Keratinocyte (primary cell): ENCODE measurements around the gene OR10P1. TPM values are rescaled to one million over a fixed set of nuclear protein-coding genes. Genes with fewer than 3 reads are reported as not detected.

ENCODE experiments used
- DNase-seq: peaks from one replicate; pipeline ENCODE4 v3.0.0-alpha.2; 2011; ENCODE audit warnings: low read depth, missing footprints, low spot score
- FAIRE-seq: peaks from 2 replicates; lab custom pipeline; 2011; peaks lifted over from hg19 to GRCh38; lab: Jason Lieb, UNC
- H2AFZ ChIP-seq: 2 replicates; pipeline ENCODE4 v1.6.0; 2012; ENCODE audit warnings: low read length, control low read depth, inconsistent platforms; ENCODE audit not compliant: control insufficient read depth
- H3K27ac ChIP-seq: 2 replicates; pipeline ENCODE4 v1.5.1; 2011; ENCODE audit warnings: low read length; ENCODE audit not compliant: control insufficient read depth, insufficient read depth
- H3K27me3 ChIP-seq: 3 replicates; pipeline ENCODE4 v1.6.0; 2011; ENCODE audit warnings: low read length; ENCODE audit not compliant: control insufficient read depth, insufficient read depth; ENCODE audit errors: extremely low read depth
- H3K36me3 ChIP-seq, 2 experiments: 2 replicates in 1 of 2; 3 replicates in 1 of 2; pipeline ENCODE4 v1.5.1; 2011; ENCODE audit warnings: low read length in 2 of 2, mild to moderate bottlenecking in 1 of 2; ENCODE audit not compliant: control insufficient read depth in 2 of 2, insufficient read depth in 2 of 2; ENCODE audit errors: extremely low read depth in 1 of 2
- H3K4me1 ChIP-seq: 3 replicates; pipeline ENCODE4 v1.5.1; 2011; ENCODE audit warnings: low read length; ENCODE audit not compliant: control insufficient read depth, insufficient read depth; ENCODE audit errors: extremely low read depth
- H3K4me2 ChIP-seq: 3 replicates; pipeline ENCODE4 v1.6.0; 2011; ENCODE audit warnings: low read depth, low read length; ENCODE audit not compliant: control insufficient read depth, insufficient read depth; ENCODE audit errors: extremely low read depth
- H3K4me3 ChIP-seq, 3 experiments: fragments of 200-600 bp in 1 of 3; sonication (generic) in 1 of 3; 2 replicates in 2 of 3; 3 replicates in 1 of 3; pipeline ENCODE4 v1.5.1; 2011 to 2016; ENCODE audit warnings: low read length in 3 of 3, mild to moderate bottlenecking in 3 of 3, control low read depth in 2 of 3, inconsistent platforms in 1 of 3, low read depth in 1 of 3, mixed read lengths in 1 of 3, mixed run types in 1 of 3, moderate library complexity in 1 of 3; ENCODE audit not compliant: control insufficient read depth in 2 of 3, insufficient read depth in 2 of 3; ENCODE audit errors: extremely low read depth in 1 of 3
- H3K79me2 ChIP-seq: 2 replicates; pipeline ENCODE4 v1.6.0; 2012; ENCODE audit warnings: low read length; ENCODE audit not compliant: control insufficient read depth, insufficient read depth
- H3K9ac ChIP-seq: 3 replicates; pipeline ENCODE4 v1.6.0; 2011; ENCODE audit warnings: low read length; ENCODE audit not compliant: control insufficient read depth, insufficient read depth; ENCODE audit errors: extremely low read depth
- H3K9me1 ChIP-seq: 3 replicates; pipeline ENCODE4 v1.6.0; 2011; ENCODE audit warnings: low read length; ENCODE audit not compliant: control insufficient read depth, insufficient read depth; ENCODE audit errors: extremely low read depth
- H3K9me3 ChIP-seq: 2 replicates; pipeline ENCODE4 v1.5.1; 2012; ENCODE audit warnings: low read depth, low read length; ENCODE audit not compliant: control insufficient read depth
- H4K20me1 ChIP-seq: 3 replicates; pipeline ENCODE4 v1.6.0; 2011; ENCODE audit warnings: low read length; ENCODE audit not compliant: control insufficient read depth, insufficient read depth; ENCODE audit errors: extremely low read depth
- EZH2 ChIP-seq: IDR thresholded peaks from one replicate; pipeline ENCODE4 v1.6.1; 2012; ENCODE audit warnings: inconsistent platforms, mild to moderate bottlenecking, low read length, moderate library complexity
- dilution Hi-C: fragments of 300-500 bp; cut with MboI; formaldehyde crosslinking; loops from one replicate; pipeline ENCODE4 v1.7.0; 2020; ENCODE audit warnings: low sequenced_read_pairs; ENCODE audit not compliant: extremely low pct_ligation_motif_present
- polyA plus RNA-seq, 5 experiments: library from polyadenylated mRNA; depleted of rRNA in 3 of 5; stranded (reverse) in 3 of 5; stranded (forward) in 1 of 5; unstranded in 1 of 5; fragments of >200 nt; gene quantifications; 1 replicate in 1 of 5; 2 replicates in 3 of 5; 3 replicates in 1 of 5; pipeline versions ENCODE4 v1.2.1 to v1.2.3, GENCODE V29; 2011 to 2012; ENCODE audit warnings: missing spikeins in 2 of 5, low read depth in 1 of 5, low replicate concordance in 1 of 5
- TF ChIP-seq, protein P1 (sequence below), 3 experiments: IDR thresholded peaks in 1 of 3; conservative IDR thresholded peaks in 1 of 3; optimal IDR thresholded peaks in 1 of 3; 2 replicates in 2 of 3; 3 replicates in 1 of 3; pipeline versions ENCODE3 to v1.5.1; 2011; ENCODE audit warnings: low read length in 3 of 3, mild to moderate bottlenecking in 3 of 3, moderate library complexity in 2 of 3, control low read depth in 1 of 3, inconsistent platforms in 1 of 3; ENCODE audit not compliant: insufficient read depth in 2 of 3; ENCODE audit errors: extremely low read depth in 1 of 3

OR10P1 gene
- polyA plus RNA-seq, 1 donor (not counting 4 experiments of a cell fraction or from before 2014, with no cell fraction given), result not detected

DNA sequence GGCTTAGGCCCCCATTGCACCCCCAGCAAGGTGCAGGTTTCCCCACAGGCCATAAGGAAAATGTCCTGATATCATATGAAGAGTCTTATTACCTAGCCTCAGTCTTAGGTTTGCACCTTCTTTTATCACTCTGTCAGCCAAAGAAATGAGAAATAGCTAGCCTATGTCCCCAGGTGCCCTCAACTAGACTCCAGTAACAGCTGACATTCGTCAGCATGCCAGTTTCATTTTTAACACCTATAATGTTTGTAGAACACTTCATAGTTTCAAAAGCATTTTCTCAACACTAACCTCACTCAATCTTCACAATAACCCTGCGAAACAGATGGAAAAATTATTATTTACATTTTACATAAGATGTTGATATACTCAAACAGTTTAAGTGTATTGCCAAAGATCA, 24.0 kb upstream of the OR10P1 start:
- Histone ChIP-seq H2AFZ (no peak overlapping the region), H3K4me3 (no peak overlapping the region), H3K4me1 (peaks cover 5% of the 10 kb centered on the region), H3K9ac (no peak overlapping the region), H3K36me3 (no peaks in the 10 kb centered on the region), H3K27ac (no peak overlapping the region), H3K9me3 (no peaks in the 10 kb centered on the region), H3K27me3 (no peaks in the 10 kb centered on the region), H3K9me1 (no peaks in the 10 kb centered on the region), H3K79me2 (no peaks in the 10 kb centered on the region), H4K20me1 (no peaks in the 10 kb centered on the region), H3K4me2 (no peak overlapping the region)
- TF ChIP-seq, protein P1, sequence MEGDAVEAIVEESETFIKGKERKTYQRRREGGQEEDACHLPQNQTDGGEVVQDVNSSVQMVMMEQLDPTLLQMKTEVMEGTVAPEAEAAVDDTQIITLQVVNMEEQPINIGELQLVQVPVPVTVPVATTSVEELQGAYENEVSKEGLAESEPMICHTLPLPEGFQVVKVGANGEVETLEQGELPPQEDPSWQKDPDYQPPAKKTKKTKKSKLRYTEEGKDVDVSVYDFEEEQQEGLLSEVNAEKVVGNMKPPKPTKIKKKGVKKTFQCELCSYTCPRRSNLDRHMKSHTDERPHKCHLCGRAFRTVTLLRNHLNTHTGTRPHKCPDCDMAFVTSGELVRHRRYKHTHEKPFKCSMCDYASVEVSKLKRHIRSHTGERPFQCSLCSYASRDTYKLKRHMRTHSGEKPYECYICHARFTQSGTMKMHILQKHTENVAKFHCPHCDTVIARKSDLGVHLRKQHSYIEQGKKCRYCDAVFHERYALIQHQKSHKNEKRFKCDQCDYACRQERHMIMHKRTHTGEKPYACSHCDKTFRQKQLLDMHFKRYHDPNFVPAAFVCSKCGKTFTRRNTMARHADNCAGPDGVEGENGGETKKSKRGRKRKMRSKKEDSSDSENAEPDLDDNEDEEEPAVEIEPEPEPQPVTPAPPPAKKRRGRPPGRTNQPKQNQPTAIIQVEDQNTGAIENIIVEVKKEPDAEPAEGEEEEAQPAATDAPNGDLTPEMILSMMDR (optimal IDR thresholded peaks at IDR 0.05 in 1 of 3, IDR thresholded peaks at IDR 0.05 in 1 of 3, conservative IDR thresholded peaks at IDR 0.05 in 1 of 3; ENCODE audit: extremely low read depth in 1 of 3, insufficient read depth in 2 of 3, low read length in 3 of 3), result no peak
- TF ChIP-seq EZH2, result no peak
- DNase-seq (no peak), FAIRE-seq (no peak)
- dilution Hi-C loops, result no loop called here

DNA sequence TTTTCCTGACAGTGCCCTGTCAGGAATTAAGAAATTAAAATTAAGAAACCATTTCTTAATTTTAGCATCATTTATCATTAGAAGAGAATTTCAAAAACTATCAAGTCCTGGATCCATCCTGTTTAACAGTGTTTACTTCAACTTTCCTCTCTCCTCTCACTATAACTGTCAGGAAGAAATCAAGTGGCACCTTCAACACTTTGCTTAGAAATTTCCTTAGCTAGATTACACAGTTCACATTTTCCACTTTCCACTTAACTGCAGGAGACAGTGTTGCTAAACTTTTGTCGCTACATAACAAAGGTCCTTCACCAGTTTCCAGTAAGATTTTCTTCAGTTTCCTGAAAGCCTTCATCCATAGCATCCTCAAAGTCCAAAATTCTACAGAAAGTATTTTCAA, 21.9 kb upstream of the OR10P1 start:
- no peaks in the 10 kb centered on the region for H3K9me1 ChIP-seq
- H3K36me3 ChIP-seq, result no peaks in the 10 kb centered on the region
- H3K27ac ChIP-seq, result no peak overlapping the region
- DNase-seq (no peak), FAIRE-seq (no peak)
- dilution Hi-C loops, result no loop called here
- H3K27me3 ChIP-seq, result no peaks in the 10 kb centered on the region
- H4K20me1 ChIP-seq, result no peaks in the 10 kb centered on the region
- H3K9me3 ChIP-seq, result no peaks in the 10 kb centered on the region
- no peak overlapping the region for H3K4me3 ChIP-seq
- TF ChIP-seq EZH2, result no peak
- TF ChIP-seq, protein P1 (optimal IDR thresholded peaks at IDR 0.05 in 1 of 3, IDR thresholded peaks at IDR 0.05 in 1 of 3, conservative IDR thresholded peaks at IDR 0.05 in 1 of 3; ENCODE audit: extremely low read depth in 1 of 3, insufficient read depth in 2 of 3, low read length in 3 of 3), result no peak
- no peak overlapping the region for H2AFZ ChIP-seq
- no peak overlapping the region for H3K9ac ChIP-seq
- no peaks in the 10 kb centered on the region for H3K79me2 ChIP-seq
- H3K4me2 ChIP-seq, result no peak overlapping the region
- H3K4me1 ChIP-seq, result no peaks in the 10 kb centered on the region
